Thyroid gland (tissue), 4 donors: ENCODE measurements around the gene MGAT5.

ENCODE experiments used
- POLR2A ChIP-seq, 2 donors: fragments of 450-650 bp; IDR thresholded peaks; one replicate each; pipeline ENCODE4 v1.6.1; 2017; ENCODE audit warnings: antibody characterized with exemption in 2 of 2, mild to moderate bottlenecking in 2 of 2, moderate library complexity in 1 of 2
- TF ChIP-seq, protein P1 (sequence below), 6 experiments: fragments of 200-600 bp in 3 of 6; fragments of 450-650 bp in 3 of 6; sonication (generic) in 3 of 6; IDR thresholded peaks; one replicate each; pipeline ENCODE4 v1.5.1; 2016 to 2019; ENCODE audit warnings: antibody characterized with exemption in 6 of 6, mild to moderate bottlenecking in 2 of 6, inconsistent platforms in 1 of 6, moderate library complexity in 1 of 6

DNA sequence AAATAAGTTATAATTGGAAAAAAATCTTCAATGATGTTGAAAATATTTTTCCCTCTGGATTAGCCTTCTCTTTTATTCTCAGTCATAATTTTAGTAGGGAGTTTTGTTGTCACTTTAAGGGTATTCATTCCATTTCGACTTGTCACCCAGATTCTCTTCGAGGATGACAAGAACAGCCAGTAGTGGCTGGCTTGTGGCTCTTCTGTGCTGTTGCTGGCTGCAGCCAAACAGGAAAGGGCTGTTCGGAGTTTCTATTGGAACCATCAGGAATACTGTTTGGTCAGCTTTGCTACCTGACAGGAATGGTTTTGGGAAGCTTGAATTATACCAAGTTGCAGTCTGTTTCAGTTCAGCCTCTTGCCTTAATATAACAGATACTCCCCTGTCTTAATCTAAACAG is 41.6 kb downstream of the MGAT5 start:
- TF ChIP-seq, protein P1, sequence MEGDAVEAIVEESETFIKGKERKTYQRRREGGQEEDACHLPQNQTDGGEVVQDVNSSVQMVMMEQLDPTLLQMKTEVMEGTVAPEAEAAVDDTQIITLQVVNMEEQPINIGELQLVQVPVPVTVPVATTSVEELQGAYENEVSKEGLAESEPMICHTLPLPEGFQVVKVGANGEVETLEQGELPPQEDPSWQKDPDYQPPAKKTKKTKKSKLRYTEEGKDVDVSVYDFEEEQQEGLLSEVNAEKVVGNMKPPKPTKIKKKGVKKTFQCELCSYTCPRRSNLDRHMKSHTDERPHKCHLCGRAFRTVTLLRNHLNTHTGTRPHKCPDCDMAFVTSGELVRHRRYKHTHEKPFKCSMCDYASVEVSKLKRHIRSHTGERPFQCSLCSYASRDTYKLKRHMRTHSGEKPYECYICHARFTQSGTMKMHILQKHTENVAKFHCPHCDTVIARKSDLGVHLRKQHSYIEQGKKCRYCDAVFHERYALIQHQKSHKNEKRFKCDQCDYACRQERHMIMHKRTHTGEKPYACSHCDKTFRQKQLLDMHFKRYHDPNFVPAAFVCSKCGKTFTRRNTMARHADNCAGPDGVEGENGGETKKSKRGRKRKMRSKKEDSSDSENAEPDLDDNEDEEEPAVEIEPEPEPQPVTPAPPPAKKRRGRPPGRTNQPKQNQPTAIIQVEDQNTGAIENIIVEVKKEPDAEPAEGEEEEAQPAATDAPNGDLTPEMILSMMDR (IDR thresholded peaks at IDR 0.05) = no peak
- TF ChIP-seq POLR2A (IDR thresholded peaks at IDR 0.05) = no peak
